GM19468 (cell line): Measurements from ENCODE around the gene DIAPH1.

ENCODE experiments used
- ATAC-seq: cut with Tn5 transposase; IDR thresholded peaks from one replicate; pipeline ENCODE4 v1.9.1; 2021; ENCODE audit warnings: mild to moderate bottlenecking, moderate library complexity, moderate number of reproducible peaks; ENCODE audit not compliant: unreplicated experiment; ENCODE audit errors: extremely low read depth

DIAPH1 gene

DNA sequence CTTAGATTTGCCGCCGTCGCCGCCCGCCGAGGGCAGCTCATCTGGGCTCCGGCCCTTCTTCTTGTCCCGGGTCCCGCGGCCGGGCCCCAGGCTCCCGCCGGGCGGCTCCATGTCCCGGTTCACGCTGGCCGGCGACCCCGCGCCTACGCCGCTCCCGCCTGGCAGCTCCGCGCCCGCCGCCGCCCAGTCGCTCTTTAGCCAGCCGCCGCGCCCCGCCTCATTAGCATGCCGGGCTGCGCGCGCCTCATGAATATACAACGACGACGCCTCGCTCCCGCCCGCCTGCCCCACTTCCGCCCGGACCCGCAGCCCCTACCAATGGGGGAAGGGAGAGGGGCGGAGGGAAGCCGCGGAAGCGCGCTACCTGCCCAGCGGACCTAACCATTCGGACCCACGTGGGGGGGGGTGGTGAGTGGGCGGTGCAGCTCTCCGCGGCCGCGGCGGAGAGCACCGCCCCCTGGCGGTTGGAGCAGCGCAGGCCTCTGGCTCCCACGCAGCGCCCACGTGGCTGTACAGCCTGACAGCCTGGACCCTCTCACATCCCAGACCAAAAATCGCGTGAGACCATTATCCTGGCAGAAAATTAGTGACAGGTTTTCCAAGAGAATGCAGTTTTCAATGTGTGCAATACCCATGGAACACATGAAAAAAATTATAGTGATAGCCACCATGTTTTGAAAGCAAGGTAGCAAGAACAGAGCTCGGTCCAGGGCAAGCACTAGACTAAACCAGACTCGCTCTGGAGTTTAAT, at the start of gene DIAPH1:
Gene DIAPH1, minus strand, starts transcription at position 197 of the 751 bp plus-strand sequence. Its CDS starts 86 bp downstream, at position 111.
- peak; percentile 72 for ATAC-seq

DNA sequence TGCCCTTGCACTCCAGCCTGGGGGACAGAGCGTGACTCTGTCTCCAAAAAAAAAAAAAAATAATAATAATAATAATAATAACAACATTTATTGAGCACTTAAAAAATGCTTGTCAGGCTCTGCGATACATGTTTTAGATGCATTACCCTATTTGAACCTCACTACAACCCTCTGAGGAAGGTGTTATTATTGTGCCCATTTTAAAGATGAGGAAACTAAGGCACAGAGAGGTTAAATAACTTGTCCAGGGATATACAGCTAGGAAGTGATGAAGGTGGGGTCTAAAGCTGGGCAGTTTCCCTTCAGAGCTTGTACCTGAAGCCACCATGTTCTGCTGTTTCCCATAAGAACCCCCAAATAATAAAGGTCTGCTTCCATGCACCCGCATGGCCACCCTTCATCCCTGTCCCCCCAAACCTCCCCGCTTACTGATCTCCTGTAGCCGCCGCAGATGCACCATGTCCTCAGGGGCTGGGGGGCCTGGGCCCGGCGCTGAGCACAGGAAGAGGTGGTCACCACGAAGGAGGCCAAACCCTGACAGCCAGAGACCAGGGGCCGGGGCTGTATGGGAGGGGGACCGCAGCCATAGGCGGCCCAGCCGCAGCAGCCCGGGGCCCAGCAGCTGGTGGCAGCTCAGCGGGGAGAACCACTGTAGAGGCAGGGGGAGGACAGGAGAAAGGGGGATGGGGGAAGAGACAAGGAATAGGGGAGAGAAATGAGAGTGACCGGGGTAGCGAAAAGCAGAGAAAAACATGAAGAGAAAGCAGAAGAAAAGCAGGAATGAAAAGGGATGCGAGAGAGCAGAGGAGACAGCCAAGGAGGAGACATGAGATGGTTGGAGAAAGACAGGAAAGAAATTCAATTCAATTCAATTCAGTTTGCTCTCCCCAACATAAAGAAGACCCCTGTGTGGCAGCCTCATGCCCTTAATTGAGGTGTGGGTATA, 47.5 kb upstream of the DIAPH1 start:
- ATAC-seq, result no peak

GRCh38 chr5:141664733-141665461, 46.1 kb upstream of the DIAPH1 start:
- ATAC-seq, result peak; percentile 82

DNA sequence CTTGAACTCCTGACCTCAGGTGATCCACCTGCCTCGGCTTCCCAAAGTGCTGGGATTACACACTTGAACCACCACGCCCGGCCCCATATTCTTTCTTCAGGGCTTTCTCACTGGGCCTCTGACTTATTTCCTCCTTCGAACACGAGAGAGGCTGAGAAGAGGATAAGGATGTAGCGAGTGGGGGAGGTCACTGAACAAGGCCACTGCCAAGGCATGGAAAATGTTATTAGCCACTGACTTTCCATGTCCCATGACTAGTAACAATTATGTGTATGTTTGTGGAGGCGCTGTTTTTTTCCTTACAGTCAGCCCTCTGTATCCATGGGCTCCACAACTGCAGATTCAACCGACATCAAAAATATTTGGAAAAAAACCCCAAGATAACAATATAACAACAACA, 44.7 kb upstream of the DIAPH1 start:
- no peak for ATAC-seq

GRCh38 chr5:141662028-141662427, 43.2 kb upstream of the DIAPH1 start:
- no peak for ATAC-seq

DNA sequence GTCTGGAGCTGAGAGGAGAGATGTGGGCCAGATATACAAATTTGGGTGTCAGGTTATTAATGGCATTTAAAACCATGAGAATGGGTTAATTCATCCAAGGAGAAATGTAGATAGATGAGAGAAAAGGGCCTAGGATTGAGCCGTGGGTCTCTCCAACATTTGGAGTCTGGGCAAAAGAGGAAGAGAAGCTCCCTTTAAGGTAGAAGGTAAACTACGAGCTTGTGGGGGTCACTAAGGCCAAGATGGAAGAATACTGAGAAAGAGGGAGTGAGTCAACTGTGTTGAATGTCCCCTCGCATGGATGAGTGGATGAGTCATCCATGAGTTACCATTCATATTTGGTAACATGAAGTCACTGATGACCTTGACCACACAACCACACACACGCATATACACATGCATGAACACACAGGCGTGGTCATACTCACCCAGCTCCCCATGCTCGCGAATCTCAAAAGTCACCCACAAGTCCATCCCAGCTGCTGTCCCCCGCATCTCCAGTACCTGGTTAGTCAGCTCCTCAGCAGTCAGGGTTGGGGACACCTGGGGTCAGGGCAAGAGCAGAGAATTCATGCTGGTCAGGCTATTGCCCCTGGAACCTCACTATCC, 39.2 kb upstream of the DIAPH1 start:
- ATAC-seq, result no peak

DNA sequence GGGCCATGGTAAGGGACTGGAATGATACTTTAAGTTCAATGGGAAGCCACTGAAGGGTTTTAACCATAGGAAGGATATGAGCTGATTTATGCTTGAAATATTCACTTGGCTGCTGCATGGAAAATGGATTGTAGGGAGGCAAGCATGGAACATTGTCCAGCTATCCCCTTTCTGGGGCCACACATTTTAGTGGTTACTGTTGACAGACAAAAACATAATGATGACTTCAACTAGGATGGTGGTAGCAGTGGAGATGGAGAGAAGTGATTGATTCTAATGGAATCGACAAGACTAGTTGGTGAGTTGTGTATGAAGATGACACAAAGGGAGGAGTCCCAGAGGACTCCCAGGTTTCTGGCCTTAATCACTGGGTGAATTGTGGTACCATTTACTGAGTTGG, 38.6 kb upstream of the DIAPH1 start:
- no peak for ATAC-seq

DNA sequence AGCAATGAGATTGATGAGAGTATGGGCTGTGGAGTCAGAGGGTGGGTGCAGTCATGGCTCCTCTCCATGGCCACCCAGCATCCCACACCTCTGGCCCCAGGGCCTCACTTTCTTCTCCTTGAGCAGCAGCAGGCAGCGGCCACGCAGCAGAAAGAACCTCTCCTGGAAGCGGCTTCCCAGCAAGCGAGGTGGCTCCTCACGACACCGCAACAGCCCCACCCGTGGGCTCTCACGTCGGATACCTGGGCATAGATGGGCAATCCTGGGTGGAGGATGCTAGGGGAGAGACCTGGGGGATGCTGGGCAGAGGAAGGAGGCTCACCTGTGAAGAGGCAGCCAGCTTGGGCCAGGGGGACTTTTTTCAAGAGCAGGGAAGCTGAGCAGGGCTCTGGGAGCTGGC, 37.6 kb upstream of the DIAPH1 start:
- ATAC-seq, result no peak

DNA sequence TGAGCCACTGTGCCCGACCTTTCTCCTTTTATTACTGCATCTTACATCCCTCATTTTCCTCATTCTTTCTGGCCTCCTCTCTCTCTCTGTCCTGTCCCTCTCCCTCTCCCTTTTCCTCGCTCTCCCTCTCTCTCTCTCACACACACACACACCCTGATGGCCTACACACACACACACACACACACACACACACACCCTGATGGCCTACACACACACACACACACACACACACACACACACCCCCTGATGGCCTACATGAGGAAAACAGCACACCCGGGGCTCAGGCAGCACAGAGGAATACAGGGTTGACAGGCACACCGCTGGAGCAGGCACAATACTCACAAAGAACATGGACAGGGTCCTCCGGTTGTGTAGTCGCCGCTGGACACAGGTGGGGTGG, 36.2 kb upstream of the DIAPH1 start:
- no peak for ATAC-seq

DNA sequence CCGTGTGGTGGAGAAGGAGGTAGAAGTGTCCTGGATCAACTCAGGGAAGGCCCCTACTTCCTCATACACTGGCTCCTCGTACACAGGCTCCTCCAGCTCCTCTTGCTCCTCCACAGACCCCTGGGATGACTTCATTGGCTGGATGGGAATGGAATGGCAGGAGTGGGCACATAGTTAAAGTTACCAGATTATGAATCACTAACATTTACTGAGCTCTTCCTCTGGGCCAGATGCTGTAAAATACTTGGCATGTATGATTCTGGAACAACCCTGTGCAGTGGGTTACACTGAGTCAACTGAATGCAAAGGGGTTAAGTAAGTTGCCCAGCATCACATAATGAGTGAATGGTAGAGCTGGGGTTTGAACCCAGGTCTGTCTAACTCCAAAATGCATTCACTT, 35.5 kb upstream of the DIAPH1 start:
- no peak for ATAC-seq

DNA sequence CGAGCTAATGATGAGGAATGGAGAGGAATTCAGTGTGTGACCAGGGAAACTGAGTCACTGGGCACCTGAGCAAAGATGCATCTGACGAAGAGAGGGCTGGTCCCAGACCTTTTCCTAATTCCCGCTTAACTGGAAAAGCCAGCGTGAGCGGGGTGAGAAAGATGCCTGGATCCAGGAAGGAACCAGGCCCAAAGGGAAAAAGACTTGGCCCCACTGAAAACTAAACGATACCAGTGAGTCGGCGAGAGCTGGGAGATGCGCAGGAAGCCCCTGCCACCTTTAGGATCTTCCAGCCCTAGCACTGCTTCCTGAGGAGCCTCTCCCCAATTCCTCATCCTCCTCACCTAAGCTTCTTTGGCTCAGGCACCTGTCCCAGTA, 32.9 kb upstream of the DIAPH1 start:
- no peak for ATAC-seq

GRCh38 chr5:141650851-141651727, 32.3 kb upstream of the DIAPH1 start, which contains the start of gene FCHSD1:
Gene FCHSD1 (minus strand): TSS chr5:141651418. CDS start chr5:141651368, 50 bp downstream.
- ATAC-seq, result peak; percentile 41

DNA sequence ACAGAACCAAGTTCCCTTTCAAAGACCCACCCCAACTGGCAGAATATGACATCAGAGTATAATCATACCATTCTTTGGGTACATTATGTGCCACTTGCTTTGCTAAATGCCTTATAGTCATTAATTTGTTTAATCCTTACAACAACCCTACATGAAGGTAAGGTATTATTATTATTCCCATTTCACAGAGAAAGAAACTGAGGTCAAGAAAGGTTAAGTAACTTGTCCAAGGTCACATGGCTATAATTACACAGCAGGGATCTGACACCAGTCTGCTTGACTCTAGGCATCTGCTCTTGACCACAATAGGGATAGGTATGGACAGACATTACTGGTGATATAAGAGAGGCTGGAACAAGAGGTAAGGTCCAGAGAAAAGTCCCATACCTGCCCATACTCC, 31.2 kb upstream of the DIAPH1 start:
- ATAC-seq, result no peak

DNA sequence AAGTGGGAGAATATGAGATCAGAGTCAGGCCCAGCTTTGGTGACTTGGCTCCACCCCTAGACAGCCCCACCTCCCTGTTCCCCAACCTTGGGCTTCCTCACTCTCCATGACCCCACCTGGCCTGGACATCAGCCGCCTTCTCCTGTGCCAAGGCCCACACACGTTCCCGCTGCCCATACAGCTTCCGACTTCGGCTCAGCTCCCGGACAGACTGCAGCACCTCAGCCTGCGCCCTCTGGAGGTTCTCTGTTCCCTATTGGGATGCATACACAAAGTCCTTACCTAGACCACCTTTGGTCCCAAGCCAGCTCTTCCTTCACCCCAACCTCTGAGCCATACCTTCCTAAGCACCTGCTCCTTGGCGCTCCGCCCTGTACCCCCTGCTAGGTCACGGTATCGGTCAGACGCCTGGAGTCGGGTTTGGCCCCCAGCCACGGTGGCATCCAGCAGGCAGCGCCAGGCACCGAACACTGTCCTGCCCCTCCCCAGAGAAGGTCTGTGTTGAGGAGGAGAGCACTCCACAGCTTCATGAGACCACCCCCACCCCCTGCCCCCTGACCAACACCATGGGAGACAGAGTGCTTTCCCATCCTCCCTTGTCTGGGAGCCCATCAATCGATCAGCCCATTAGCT, 30.4 kb upstream of the DIAPH1 start:
- no peak for ATAC-seq

- no peak for ATAC-seq
Measured at GRCh38 chr5:141647851-141648250, 29.1 kb upstream of the DIAPH1 start.

DNA sequence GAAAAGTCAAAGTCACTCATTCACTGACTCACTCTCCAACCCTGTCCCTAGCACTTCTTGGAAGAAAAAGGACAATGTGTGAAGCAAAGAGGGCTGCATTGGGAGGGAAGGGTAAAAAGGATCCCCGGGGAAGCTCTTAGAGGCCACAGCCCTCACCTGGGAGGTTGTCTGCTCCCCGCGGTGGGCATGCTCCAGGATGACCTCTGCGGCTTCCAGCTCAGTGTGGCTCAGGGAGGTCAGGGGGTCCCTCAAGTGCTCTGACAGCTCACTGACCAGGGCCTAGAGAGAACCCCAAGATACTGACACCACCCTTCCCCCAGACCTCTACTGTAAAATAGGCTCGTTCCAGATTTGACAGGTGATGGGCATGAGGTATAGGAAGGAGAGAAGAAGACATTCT, 28.4 kb upstream of the DIAPH1 start:
- no peak for ATAC-seq

GRCh38 chr5:141646026-141646425, 27.2 kb upstream of the DIAPH1 start:
- ATAC-seq, result no peak

- peak; percentile 34 for ATAC-seq
Measured at GRCh38 chr5:141641634-141642267, 23.0 kb upstream of the DIAPH1 start.
